PC-9 (cell line): ENCODE results near the gene IRF1. TPM values are rescaled to one million over a fixed set of nuclear protein-coding genes. Genes with fewer than 3 reads are reported as not detected.

Experiments
- BruUV-seq: library from RNA; stranded (reverse); fragments of 400-500 nt; replicated peaks from 2 replicates; lab custom pipeline; 2021; lab: Mats Ljungman, UMichigan
- CTCF ChIA-PET: fragments of 300-600 bp; sonication (Branson Sonifier 250); formaldehyde crosslinking; loops from one replicate; lab custom pipeline; 2022; ENCODE audit warnings: antibody characterized with exemption; lab: Charles Lee
- POLR2A ChIA-PET: fragments of 300-600 bp; sonication (Branson Sonifier 250); formaldehyde crosslinking; loops from one replicate; lab custom pipeline; 2022; ENCODE audit warnings: antibody characterized with exemption; ENCODE audit not compliant: unreplicated experiment; lab: Charles Lee
- DNase-seq, 2 experiments: peaks; one replicate each; pipeline versions ENCODE4 v3.0.0 to v3.0.0-alpha.2; 2015 to 2022; ENCODE audit warnings: mixed read lengths in 1 of 2
- H2AFZ ChIP-seq: fragments of 200-600 bp; sonication (generic); 2 replicates; pipeline ENCODE4 v1.8.1; 2017; ENCODE audit warnings: antibody characterized with exemption
- H3F3A ChIP-seq: fragments of 200-600 bp; sonication (generic); 2 replicates; pipeline ENCODE4 v1.8.1; 2017; ENCODE audit warnings: antibody characterized with exemption, mild to moderate bottlenecking, low read depth; ENCODE audit not compliant: insufficient read depth
- H3K27ac ChIP-seq: fragments of 200-600 bp; sonication (generic); 2 replicates; pipeline ENCODE4 v1.6.1; 2016; ENCODE audit warnings: mixed run types
- H3K27me3 ChIP-seq: fragments of 200-600 bp; sonication (generic); 2 replicates; pipeline ENCODE4 v1.6.1; 2016; ENCODE audit warnings: low read depth, mixed run types; ENCODE audit not compliant: insufficient read depth
- H3K36me3 ChIP-seq: fragments of 200-600 bp; sonication (generic); 2 replicates; pipeline ENCODE4 v1.6.1; 2016; ENCODE audit warnings: low read depth, mixed run types
- H3K4me1 ChIP-seq: fragments of 200-600 bp; sonication (generic); replicated peaks from 2 replicates; pipeline ENCODE4 v1.6.1; 2016; ENCODE audit warnings: mixed run types; ENCODE audit not compliant: insufficient read depth
- H3K4me2 ChIP-seq: fragments of 200-600 bp; sonication (generic); 2 replicates; pipeline ENCODE4 v1.6.1; 2017; ENCODE audit warnings: mixed run types
- H3K4me3 ChIP-seq: fragments of 200-600 bp; sonication (generic); 2 replicates; pipeline ENCODE4 v1.6.1; 2016; ENCODE audit warnings: mixed run types
- H3K79me2 ChIP-seq: fragments of 200-600 bp; sonication (generic); 2 replicates; pipeline ENCODE4 v1.6.1; 2017; ENCODE audit warnings: low read depth, mixed run types
- H3K9me2 ChIP-seq: fragments of 200-600 bp; sonication (generic); 2 replicates; pipeline ENCODE4 v1.8.1; 2017; ENCODE audit warnings: mild to moderate bottlenecking; ENCODE audit not compliant: insufficient read depth
- H3K9me3 ChIP-seq: fragments of 200-600 bp; sonication (generic); 2 replicates; pipeline ENCODE4 v1.8.1; 2016; ENCODE audit warnings: low read depth; ENCODE audit not compliant: insufficient read depth
- H4K20me1 ChIP-seq: fragments of 200-600 bp; sonication (generic); 2 replicates; pipeline ENCODE4 v1.8.1; 2017; ENCODE audit not compliant: insufficient read depth
- EZH2 ChIP-seq: fragments of 200-600 bp; sonication (generic); IDR thresholded peaks from 2 replicates; pipeline ENCODE4 v1.8.0; 2017; ENCODE audit warnings: antibody characterized with exemption, low read depth
- intact Hi-C: fragments of 100-400 bp; cut with micrococcal nuclease; formaldehyde crosslinking; loops from one replicate; pipeline ENCODE4 v1.10.0; 2022; ENCODE audit not compliant: unreplicated experiment
- total RNA-seq: library from RNA; stranded (reverse); gene quantifications from 2 replicates; pipeline ENCODE4 v1.2.3, GENCODE V29; 2021
- TF ChIP-seq, protein P1 (sequence below): fragments of 200-600 bp; sonication (generic); conservative IDR thresholded peaks from 2 replicates; pipeline ENCODE4 v1.6.1; 2017; ENCODE audit warnings: mixed run types, antibody characterized with exemption, mild to moderate bottlenecking, moderate library complexity

Gene IRF1
- total RNA-seq, 1 experiment from 2014 or later: 27.1 TPM

DNA sequence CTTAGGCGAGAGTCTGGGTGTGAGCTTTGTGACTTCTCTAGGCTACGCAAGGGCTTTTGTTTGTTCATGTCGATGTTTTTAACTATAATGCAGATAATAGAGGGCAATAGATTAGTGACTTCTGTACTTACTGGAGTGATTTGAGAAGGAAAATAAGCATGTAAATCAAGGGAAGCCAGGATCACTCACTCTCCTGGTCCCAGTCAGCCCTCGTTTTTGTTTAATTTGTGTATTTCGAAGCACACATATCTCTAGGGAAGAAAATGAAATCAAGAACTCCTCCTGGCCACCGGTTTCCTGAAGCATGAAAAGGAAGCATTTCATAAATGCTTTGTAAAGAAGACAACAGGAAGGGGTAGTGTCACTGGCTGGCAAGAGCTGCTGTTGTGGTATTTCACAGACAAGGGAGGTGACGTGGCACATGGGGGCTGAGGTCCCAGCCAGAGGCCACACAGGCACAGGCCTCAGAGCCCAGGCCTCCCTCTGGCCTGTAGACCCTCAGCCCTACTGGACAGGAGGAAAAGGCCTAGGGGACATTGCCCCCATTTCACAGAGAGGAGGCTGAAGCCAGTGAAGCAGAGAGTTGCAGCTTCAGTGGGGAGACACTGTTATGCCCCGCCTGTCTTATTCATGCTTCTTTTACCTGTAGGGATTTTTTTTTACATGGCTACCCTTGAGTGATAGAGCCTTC lies 34.1 kb downstream of the IRF1 start:
- no peak overlapping the region for H2AFZ ChIP-seq
- DNase-seq: no peak
- H3F3A ChIP-seq: peaks cover 20% of the 10 kb centered on the region
- no TSS peak for BruUV-seq
- no peaks in the 10 kb centered on the region for H3K79me2 ChIP-seq
- H4K20me1 ChIP-seq: no peaks in the 10 kb centered on the region
- no peaks in the 10 kb centered on the region for H3K9me2 ChIP-seq
- H3K4me2 ChIP-seq: no peak overlapping the region
- POLR2A ChIA-PET: interaction anchor here (0.6 kb wide), 1 partner anchor 163 kb away, joined by 3 read pairs; no protein-coding TSS in a partner anchor
- no peak overlapping the region for H3K27ac ChIP-seq
- H3K4me1 ChIP-seq: peaks cover 34% of the 10 kb centered on the region
- intact Hi-C loops: no loop called here
- TF ChIP-seq, protein P1, sequence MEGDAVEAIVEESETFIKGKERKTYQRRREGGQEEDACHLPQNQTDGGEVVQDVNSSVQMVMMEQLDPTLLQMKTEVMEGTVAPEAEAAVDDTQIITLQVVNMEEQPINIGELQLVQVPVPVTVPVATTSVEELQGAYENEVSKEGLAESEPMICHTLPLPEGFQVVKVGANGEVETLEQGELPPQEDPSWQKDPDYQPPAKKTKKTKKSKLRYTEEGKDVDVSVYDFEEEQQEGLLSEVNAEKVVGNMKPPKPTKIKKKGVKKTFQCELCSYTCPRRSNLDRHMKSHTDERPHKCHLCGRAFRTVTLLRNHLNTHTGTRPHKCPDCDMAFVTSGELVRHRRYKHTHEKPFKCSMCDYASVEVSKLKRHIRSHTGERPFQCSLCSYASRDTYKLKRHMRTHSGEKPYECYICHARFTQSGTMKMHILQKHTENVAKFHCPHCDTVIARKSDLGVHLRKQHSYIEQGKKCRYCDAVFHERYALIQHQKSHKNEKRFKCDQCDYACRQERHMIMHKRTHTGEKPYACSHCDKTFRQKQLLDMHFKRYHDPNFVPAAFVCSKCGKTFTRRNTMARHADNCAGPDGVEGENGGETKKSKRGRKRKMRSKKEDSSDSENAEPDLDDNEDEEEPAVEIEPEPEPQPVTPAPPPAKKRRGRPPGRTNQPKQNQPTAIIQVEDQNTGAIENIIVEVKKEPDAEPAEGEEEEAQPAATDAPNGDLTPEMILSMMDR: no peak
- no peak for TF ChIP-seq EZH2
- no peaks in the 10 kb centered on the region for H3K27me3 ChIP-seq
- H3K36me3 ChIP-seq: no peaks in the 10 kb centered on the region
- H3K9me3 ChIP-seq: no peaks in the 10 kb centered on the region
- CTCF ChIA-PET: no interaction called here
- H3K4me3 ChIP-seq: no peak overlapping the region

DNA sequence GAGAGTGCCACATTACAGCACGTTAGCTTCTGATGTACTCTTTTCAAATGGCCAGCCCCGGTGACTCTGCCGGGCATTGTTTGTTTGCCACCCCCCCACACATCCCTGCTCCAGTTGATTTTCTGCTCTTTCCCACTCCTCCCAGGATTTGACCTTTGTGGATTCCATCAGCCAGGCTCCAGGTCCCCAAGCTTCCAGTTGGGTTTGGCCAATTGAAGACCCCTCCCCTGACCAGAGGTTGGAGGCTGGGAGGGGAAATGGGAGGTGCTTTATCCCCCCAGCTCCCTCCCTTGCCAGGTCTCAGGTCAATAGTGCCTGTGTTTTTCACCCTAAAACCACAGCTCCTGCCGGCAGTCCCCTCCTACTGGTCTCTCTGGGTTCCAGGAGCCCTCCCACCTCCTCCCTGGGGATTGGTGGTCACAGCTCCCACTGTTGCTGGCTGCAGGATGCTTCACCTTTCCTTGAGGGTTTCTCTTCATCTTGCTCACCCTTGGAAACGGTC lies 34.9 kb downstream of the IRF1 start:
- H3K9me2 ChIP-seq: no peaks in the 10 kb centered on the region
- no TSS peak for BruUV-seq
- no peak overlapping the region for H3K4me2 ChIP-seq
- ChIA-PET POLR2A (interaction anchor here (0.6 kb wide), 1 partner anchor 25 kb away, joined by 10 read pairs; no protein-coding TSS in a partner anchor), CTCF (no interaction called here)
- H3K9me3 ChIP-seq: no peaks in the 10 kb centered on the region
- H3F3A ChIP-seq: peaks cover 27% of the 10 kb centered on the region
- H3K79me2 ChIP-seq: no peaks in the 10 kb centered on the region
- H3K36me3 ChIP-seq: no peaks in the 10 kb centered on the region
- H3K4me3 ChIP-seq: no peak overlapping the region
- no peak overlapping the region for H3K27ac ChIP-seq
- TF ChIP-seq, protein P1: no peak
- TF ChIP-seq EZH2: no peak
- intact Hi-C loops: no loop called here
- peaks cover 42% of the 10 kb centered on the region for H3K4me1 ChIP-seq
- H3K27me3 ChIP-seq: no peaks in the 10 kb centered on the region
- H2AFZ ChIP-seq: no peak overlapping the region
- H4K20me1 ChIP-seq: no peaks in the 10 kb centered on the region
- DNase-seq: no peak

DNA sequence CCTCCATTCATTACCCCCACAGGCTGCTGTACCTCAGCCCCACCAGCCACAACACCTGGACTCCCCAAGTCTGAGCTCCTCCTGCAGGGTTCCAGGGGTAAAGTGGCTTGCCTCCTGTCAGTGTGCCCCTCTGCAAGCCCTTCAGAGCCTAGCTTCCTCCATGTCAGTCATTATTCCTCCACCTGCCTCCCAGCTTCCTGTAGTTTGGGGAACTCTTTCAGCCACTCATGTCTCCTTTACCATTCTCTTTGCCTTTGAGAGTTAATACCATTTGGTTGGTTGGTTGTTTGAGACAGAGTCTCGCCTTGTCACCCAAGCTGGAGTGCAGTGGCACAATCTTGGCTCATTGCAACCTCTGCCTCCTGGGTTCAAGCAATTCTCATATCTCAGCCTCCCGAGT lies 36.2 kb downstream of the IRF1 start:
- H3K4me2 ChIP-seq: no peak overlapping the region
- peaks cover 29% of the 10 kb centered on the region for H3F3A ChIP-seq
- no peaks in the 10 kb centered on the region for H3K27me3 ChIP-seq
- H3K4me1 ChIP-seq: peaks cover 42% of the 10 kb centered on the region
- no peak overlapping the region for H2AFZ ChIP-seq
- H4K20me1 ChIP-seq: no peaks in the 10 kb centered on the region
- no peak overlapping the region for H3K27ac ChIP-seq
- TF ChIP-seq, protein P1: no peak
- TF ChIP-seq EZH2: no peak
- no TSS peak for BruUV-seq
- no peaks in the 10 kb centered on the region for H3K9me2 ChIP-seq
- no peak for DNase-seq
- no peaks in the 10 kb centered on the region for H3K79me2 ChIP-seq
- no peaks in the 10 kb centered on the region for H3K9me3 ChIP-seq
- intact Hi-C loops: no loop called here
- no peak overlapping the region for H3K4me3 ChIP-seq
- POLR2A ChIA-PET: no interaction called here
- H3K36me3 ChIP-seq: no peaks in the 10 kb centered on the region
- CTCF ChIA-PET: interaction anchor here (0.6 kb wide), 1 partner anchor 275 kb away, joined by 3 read pairs; no protein-coding TSS in a partner anchor
